ENCODE data around the gene TNFSF10. TPM values are rescaled to one million over a fixed set of nuclear protein-coding genes. Genes with fewer than 3 reads are reported as not detected.

TNFSF10 gene
- total and polyA plus RNA-seq, 2 of the 4 experiments (the other 2 are of a cell fraction) = 0.63 to 1.3 TPM

DNA sequence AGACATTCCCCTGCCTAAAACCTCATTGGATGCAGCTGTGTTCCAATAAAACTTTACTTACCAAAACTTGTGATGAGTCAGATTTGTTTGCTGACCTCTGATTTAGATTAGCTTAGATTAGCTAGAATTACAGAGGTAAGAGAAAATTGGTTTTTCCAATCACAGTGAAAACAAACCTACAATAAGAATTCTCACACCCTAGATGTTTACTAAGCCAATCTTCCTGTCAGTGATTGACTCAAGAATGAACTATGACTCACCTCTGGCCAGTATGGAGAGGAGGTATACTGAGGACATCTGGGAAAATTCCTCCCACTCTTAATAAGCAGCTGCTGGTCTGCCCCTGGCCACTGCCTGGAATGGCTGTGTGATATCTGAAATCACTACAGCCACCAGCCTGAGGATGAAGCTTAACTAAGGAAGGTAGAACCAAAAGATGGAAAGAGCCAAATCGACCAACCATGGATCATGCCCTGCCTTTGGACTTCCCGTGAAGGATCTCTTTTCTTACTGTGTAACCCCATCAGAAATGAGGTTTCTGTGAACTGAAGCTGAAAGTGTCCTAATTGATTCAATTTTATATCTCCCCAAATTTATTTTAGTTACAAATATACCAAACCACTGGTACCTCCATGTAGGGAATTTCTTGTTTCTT, 55.9 kb downstream of the TNFSF10 start:
- H2AFZ ChIP-seq (replicated peaks; ENCODE audit: low read length, poor library complexity) = no peak overlapping the region
- H2BK20ac ChIP-seq (ENCODE audit: low read depth, low read length) = no peak overlapping the region
- H2AK9ac ChIP-seq (replicated peaks; ENCODE audit: low read depth, low read length, poor library complexity) = no peak overlapping the region
- H3K9ac ChIP-seq (ENCODE audit: low read depth, low read length) = no peak overlapping the region
- dilution Hi-C loops (cut with HindIII; ENCODE audit: low sequenced_read_pairs, unreplicated experiment) (no loop called here), in situ Hi-C loops (cut with MboI; ENCODE audit: low sequenced_read_pairs) (no loop called here), intact Hi-C loops (cut with micrococcal nuclease) (no loop called here)
- H3K9me1 ChIP-seq (ENCODE audit: insufficient read depth, low read length) = no peaks in the 10 kb centered on the region
- no peak overlapping the region for H3K27ac ChIP-seq (ENCODE audit: insufficient read depth, low read length)
- no CpG with 5 or more reads among the region's 2 CpGs for WGBS, 2 experiments (ENCODE audit: extremely low coverage in 2 of 2, insufficient read length in 1 of 2)
- H2BK120ac ChIP-seq (ENCODE audit: low read depth, low read length) = no peak overlapping the region
- ChIA-PET CTCF (no interaction called here), POLR2A (ENCODE audit: unreplicated experiment) (no interaction called here)
- H3K4ac ChIP-seq (ENCODE audit: low read depth, low read length) = no peak overlapping the region
- H3K79me1 ChIP-seq (ENCODE audit: low read depth in 1 of 2, low read length in 2 of 2) = no peaks in the 10 kb centered on the region
- H3K14ac ChIP-seq (replicated peaks; ENCODE audit: low read depth, low read length) = no peak overlapping the region
- no peak overlapping the region for H3K4me3 ChIP-seq (ENCODE audit: insufficient read depth, low read depth, low read length)
- no peak overlapping the region for H4K5ac ChIP-seq (ENCODE audit: low read depth, low read length)
- H4K91ac ChIP-seq (ENCODE audit: insufficient read depth, low read depth, low read length) = no peak overlapping the region
- H3K27me3 ChIP-seq (ENCODE audit: control insufficient read depth, insufficient read depth, low read length) = no peaks in the 10 kb centered on the region; the same call in 1 of the 2 replicates
- TF ChIP-seq CHD1 (IDR thresholded peaks at IDR 0.05; ENCODE audit: low read depth, low read length) (no peak), POLR2A (IDR thresholded peaks at IDR 0.05; ENCODE audit: low read depth, low read length) (no peak), FOS (IDR thresholded peaks at IDR 0.05; ENCODE audit: low read depth, low read length) (peak; percentile 26; the same call in 1 of the 2 replicates)
- H3K4me1 ChIP-seq (ENCODE audit: control insufficient read depth, insufficient read depth, low read length) = peaks cover 4% of the 10 kb centered on the region
- BruUV-seq (replicated peaks) = no TSS peak
- H4K20me1 ChIP-seq (ENCODE audit: insufficient read depth, low read length) = no peaks in the 10 kb centered on the region
- H3K23ac ChIP-seq (ENCODE audit: low read depth, low read length) = no peak overlapping the region
- DNase-seq = peak; percentile 66
- peak; percentile 54 for ATAC-seq (ENCODE audit: low read depth)
- H3K9me3 ChIP-seq (ENCODE audit: control insufficient read depth, insufficient read depth, low read length) = no peaks in the 10 kb centered on the region
- no peak overlapping the region for H3K56ac ChIP-seq (ENCODE audit: extremely low read depth, insufficient read depth, low read length)
- no peak overlapping the region for H2BK15ac ChIP-seq (ENCODE audit: low read depth, low read length)
- no peak overlapping the region for H2AK5ac ChIP-seq (ENCODE audit: low read depth, low read length)
- H3K4me2 ChIP-seq (ENCODE audit: low read depth, low read length) = no peak overlapping the region
- H3K36me3 ChIP-seq (ENCODE audit: control insufficient read depth, insufficient read depth, low read length) = no peaks in the 10 kb centered on the region
- H2BK5ac ChIP-seq (ENCODE audit: low read depth, low read length, poor library complexity, severe bottlenecking) = no peak overlapping the region
- H4K8ac ChIP-seq (ENCODE audit: low read depth in 2 of 2, low read length in 2 of 2) = no peak overlapping the region
- H3K18ac ChIP-seq (ENCODE audit: low read depth, low read length) = no peak overlapping the region
